H1 (cell line): ENCODE results near the gene SIX1. TPM values are rescaled to one million over a fixed set of nuclear protein-coding genes. Genes with fewer than 3 reads are reported as not detected.
A peak's percentile ranks its signal among the peaks of the same experiment; 100 is the strongest.

Experiments used
- CTCF ChIA-PET: fragments of 300-600 bp; sonication (Branson Sonifier 250); formaldehyde crosslinking; loops from one replicate; lab custom pipeline; 2021; ENCODE audit not compliant: partially characterized antibody; lab: Charles Lee
- POLR2A ChIA-PET: fragments of 300-600 bp; sonication (Branson Sonifier 250); formaldehyde crosslinking; loops from one replicate; lab custom pipeline; 2021; ENCODE audit warnings: inconsistent platforms; ENCODE audit not compliant: partially characterized antibody; lab: Charles Lee
- DNase-seq, 2 experiments: peaks; one replicate each; pipeline versions ENCODE4 v3.0.0 to v3.0.0-alpha.2; 2010 to 2022; ENCODE audit warnings: low spot score in 2 of 2, low read depth in 1 of 2, mixed read lengths in 1 of 2
- FAIRE-seq: peaks from 2 replicates; lab custom pipeline; 2011; peaks lifted over from hg19 to GRCh38; lab: Jason Lieb, UNC
- H2AFZ ChIP-seq: 2 replicates; pipeline ENCODE4 v1.8.1; 2012; ENCODE audit warnings: low read length, inconsistent platforms
- H2AK5ac ChIP-seq: 2 replicates; pipeline ENCODE4 v1.6.1; 2013; ENCODE audit warnings: low read depth, low read length
- H2BK120ac ChIP-seq: replicated peaks from 2 replicates; pipeline ENCODE3; 2013; ENCODE audit warnings: low read depth, low read length, inconsistent platforms
- H2BK12ac ChIP-seq: 2 replicates; pipeline ENCODE4 v1.6.1; 2013; ENCODE audit warnings: low read depth, low read length
- H2BK15ac ChIP-seq: 2 replicates; pipeline ENCODE4 v1.6.1; 2013; ENCODE audit warnings: low read length
- H2BK20ac ChIP-seq: 2 replicates; pipeline ENCODE4 v1.6.1; 2013; ENCODE audit warnings: low read length
- H2BK5ac ChIP-seq: 2 replicates; pipeline ENCODE4 v1.6.1; 2013; ENCODE audit warnings: low read depth, low read length
- H3K14ac ChIP-seq: 2 replicates; pipeline ENCODE4 v1.6.1; 2013; ENCODE audit warnings: inconsistent platforms; ENCODE audit not compliant: insufficient read length
- H3K18ac ChIP-seq: 2 replicates; pipeline ENCODE4 v1.6.1; 2013; ENCODE audit warnings: low read length; ENCODE audit errors: extremely low read depth
- H3K23ac ChIP-seq: 2 replicates; pipeline ENCODE4 v1.6.1; 2013; ENCODE audit warnings: inconsistent platforms; ENCODE audit not compliant: insufficient read length
- H3K23me2 ChIP-seq: 2 replicates; pipeline ENCODE4 v1.6.1; 2013; ENCODE audit warnings: low read depth, low read length
- H3K27ac ChIP-seq: 2 replicates; pipeline ENCODE4 v1.6.1; 2011; ENCODE audit warnings: low read depth, low read length, inconsistent platforms
- H3K27me3 ChIP-seq, 4 experiments: replicated peaks in 1 of 4; 1 replicate in 1 of 4; 2 replicates in 3 of 4; pipeline versions ENCODE4 v1.6.1 to v1.8.1; 2011 to 2013; ENCODE audit warnings: low read length in 3 of 4, mild to moderate bottlenecking in 3 of 4, inconsistent platforms in 2 of 4, mixed read lengths in 2 of 4, moderate library complexity in 1 of 4; ENCODE audit not compliant: control insufficient read depth in 3 of 4, insufficient read depth in 3 of 4; ENCODE audit errors: extremely low read depth in 1 of 4
- H3K36me3 ChIP-seq, 4 experiments: 2 replicates each; pipeline versions ENCODE4 v1.6.1 to v1.8.1; 2011 to 2013; ENCODE audit warnings: mild to moderate bottlenecking in 4 of 4, low read length in 3 of 4, moderate library complexity in 2 of 4, control low read depth in 1 of 4, inconsistent platforms in 1 of 4; ENCODE audit not compliant: insufficient read depth in 4 of 4, control insufficient read depth in 2 of 4
- H3K4ac ChIP-seq: replicated peaks from 2 replicates; pipeline ENCODE3; 2013; ENCODE audit warnings: low read length, low read depth, mixed read lengths, inconsistent platforms; ENCODE audit not compliant: insufficient read length
- H3K4me1 ChIP-seq, 4 experiments: replicated peaks in 1 of 4; 1 replicate in 1 of 4; 2 replicates in 3 of 4; pipeline versions ENCODE4 v1.6.1 to v1.8.1; 2011 to 2013; ENCODE audit warnings: low read length in 3 of 4, inconsistent platforms in 2 of 4, mixed read lengths in 1 of 4; ENCODE audit not compliant: insufficient read depth in 4 of 4, control insufficient read depth in 3 of 4
- H3K4me2 ChIP-seq, 2 experiments: 2 replicates each; pipeline versions ENCODE4 v1.6.1 to v1.8.1; 2011 to 2013; ENCODE audit warnings: low read depth in 2 of 2, low read length in 2 of 2, control low read depth in 1 of 2, inconsistent platforms in 1 of 2, mild to moderate bottlenecking in 1 of 2; ENCODE audit not compliant: insufficient read depth in 1 of 2
- H3K4me3 ChIP-seq, 4 experiments: fragments of 200-600, 300-600 bp in 1 of 4; sonication (generic), shearing (Covaris generic), sonication (Bioruptor Twin) in 1 of 4; 2 replicates each; pipeline versions ENCODE4 v1.5.1 to v1.8.1; 2011 to 2016; ENCODE audit warnings: low read length in 4 of 4, low read depth in 3 of 4, control low read depth in 2 of 4, inconsistent platforms in 2 of 4, mild to moderate bottlenecking in 2 of 4, mixed read lengths in 1 of 4, moderate library complexity in 1 of 4; ENCODE audit not compliant: insufficient read depth in 2 of 4; ENCODE audit errors: extremely low read depth in 1 of 4
- H3K56ac ChIP-seq: replicated peaks from 2 replicates; pipeline ENCODE3; 2013; ENCODE audit warnings: low read depth, mild to moderate bottlenecking, mixed read lengths, low read length, inconsistent platforms; ENCODE audit not compliant: insufficient read length
- H3K79me1 ChIP-seq: 2 replicates; pipeline ENCODE4 v1.6.1; 2013; ENCODE audit warnings: low read depth, low read length, control low read depth
- H3K79me2 ChIP-seq, 2 experiments: 2 replicates each; pipeline versions ENCODE4 v1.6.1 to v1.8.1; 2012 to 2013; ENCODE audit warnings: low read length in 2 of 2, mild to moderate bottlenecking in 2 of 2, inconsistent platforms in 1 of 2; ENCODE audit not compliant: insufficient read depth in 2 of 2, control insufficient read depth in 1 of 2
- H3K9ac ChIP-seq, 4 experiments: replicated peaks in 1 of 4; 1 replicate in 1 of 4; 2 replicates in 3 of 4; pipeline versions ENCODE4 v1.6.1 to v1.8.1; 2011 to 2013; ENCODE audit warnings: low read depth in 3 of 4, low read length in 3 of 4, control low read depth in 2 of 4, mild to moderate bottlenecking in 2 of 4, moderate library complexity in 2 of 4, inconsistent platforms in 1 of 4; ENCODE audit errors: extremely low read depth in 1 of 4
- H3K9me3 ChIP-seq, 2 experiments: 2 replicates each; pipeline versions ENCODE4 v1.6.1 to v1.8.1; 2012 to 2013; ENCODE audit warnings: mild to moderate bottlenecking in 2 of 2, moderate library complexity in 2 of 2, control low read depth in 1 of 2, inconsistent platforms in 1 of 2, low read depth in 1 of 2, low read length in 1 of 2, mixed read lengths in 1 of 2; ENCODE audit not compliant: insufficient read depth in 2 of 2
- H4K20me1 ChIP-seq, 2 experiments: replicated peaks in 1 of 2; 2 replicates each; pipeline versions ENCODE3 to v1.8.1; 2011 to 2013; ENCODE audit warnings: inconsistent platforms in 2 of 2, low read length in 2 of 2, mild to moderate bottlenecking in 1 of 2; ENCODE audit not compliant: insufficient read depth in 2 of 2, control insufficient read depth in 1 of 2
- H4K5ac ChIP-seq: 2 replicates; pipeline ENCODE4 v1.6.1; 2013; ENCODE audit warnings: low read length, low read depth, mixed read lengths, inconsistent platforms; ENCODE audit not compliant: insufficient read length
- H4K8ac ChIP-seq: 2 replicates; pipeline ENCODE4 v1.8.0; 2013; ENCODE audit warnings: mild to moderate bottlenecking, moderate library complexity, low read length, inconsistent platforms; ENCODE audit not compliant: insufficient read depth; ENCODE audit errors: extremely low read depth
- H4K91ac ChIP-seq: replicated peaks from 2 replicates; pipeline ENCODE3; 2013; ENCODE audit warnings: low read length, mixed read lengths, inconsistent platforms; ENCODE audit not compliant: insufficient read length
- CTBP2 ChIP-seq: IDR thresholded peaks from 2 replicates; pipeline ENCODE4 v1.7.0; 2011; ENCODE audit warnings: borderline replicate concordance, mild to moderate bottlenecking, moderate library complexity, mixed read lengths, low read length; ENCODE audit not compliant: insufficient read depth, insufficient read length
- RBBP5 ChIP-seq: IDR thresholded peaks from 2 replicates; pipeline ENCODE4 v1.7.1; 2012; ENCODE audit warnings: low read depth, mild to moderate bottlenecking, inconsistent platforms, low read length, moderate library complexity, borderline replicate concordance
- SUZ12 ChIP-seq: fragments of 200-600 bp; sonication (generic); IDR thresholded peaks from 2 replicates; pipeline ENCODE4 v1.6.1; 2012; ENCODE audit warnings: mild to moderate bottlenecking, inconsistent platforms, low read length, moderate library complexity, mixed read lengths
- WGBS, 2 experiments: shearing (Covaris generic) in 1 of 2; methylation state at CpG; one replicate each; pipeline versions ENCODE4 v1.1.6 to v1.1.7; 2013 to 2015; ENCODE audit warnings: low lambda C conversion rate in 2 of 2, mixed read lengths in 2 of 2, inconsistent platforms in 1 of 2, low coverage in 1 of 2, missing lambda C conversion rate in 1 of 2; ENCODE audit not compliant: insufficient replicate concordance in 2 of 2, insufficient coverage in 1 of 2, insufficient read length in 1 of 2; ENCODE audit errors: extremely low coverage in 1 of 2, missing lambda C conversion rate in 1 of 2; 5-methylcytosine and 5-hydroxymethylcytosine counted together
- polyA plus RNA-seq, 7 experiments: library from polyadenylated mRNA; depleted of rRNA in 3 of 7; stranded (reverse) in 5 of 7; unstranded in 2 of 7; fragments of >200 nt in 5 of 7; fragments of 200-250 nt in 2 of 7; gene quantifications; 1 replicate in 5 of 7; 2 replicates in 1 of 7; 4 replicates in 1 of 7; pipeline versions ENCODE4 v1.2.1 to v1.2.3, GENCODE V29; 2011 to 2013; ENCODE audit warnings: missing spikeins in 2 of 7, mixed read lengths in 2 of 7
- total RNA-seq: library from RNA; stranded (reverse); fragmentation: NEBNext Ultra II Directional; extraction: Animal tissue kit (Norgen Biotek cat#: 25700); gene quantifications from 2 replicates; pipeline ENCODE4 v1.2.1, GENCODE V29; 2021
- TF ChIP-seq, protein P1 (sequence below): IDR thresholded peaks from 2 replicates; pipeline ENCODE4 v1.6.1; 2012; ENCODE audit warnings: inconsistent platforms
- TF ChIP-seq, protein P2 (sequence below): IDR thresholded peaks from 2 replicates; pipeline ENCODE4 v1.6.1; 2012; ENCODE audit warnings: inconsistent platforms

SIX1 gene
- total and polyA plus RNA-seq, 2 of the 8 experiments (the other 6 are each of a cell fraction or from before 2014, with no cell fraction given): 0.03 to 0.69 TPM

DNA sequence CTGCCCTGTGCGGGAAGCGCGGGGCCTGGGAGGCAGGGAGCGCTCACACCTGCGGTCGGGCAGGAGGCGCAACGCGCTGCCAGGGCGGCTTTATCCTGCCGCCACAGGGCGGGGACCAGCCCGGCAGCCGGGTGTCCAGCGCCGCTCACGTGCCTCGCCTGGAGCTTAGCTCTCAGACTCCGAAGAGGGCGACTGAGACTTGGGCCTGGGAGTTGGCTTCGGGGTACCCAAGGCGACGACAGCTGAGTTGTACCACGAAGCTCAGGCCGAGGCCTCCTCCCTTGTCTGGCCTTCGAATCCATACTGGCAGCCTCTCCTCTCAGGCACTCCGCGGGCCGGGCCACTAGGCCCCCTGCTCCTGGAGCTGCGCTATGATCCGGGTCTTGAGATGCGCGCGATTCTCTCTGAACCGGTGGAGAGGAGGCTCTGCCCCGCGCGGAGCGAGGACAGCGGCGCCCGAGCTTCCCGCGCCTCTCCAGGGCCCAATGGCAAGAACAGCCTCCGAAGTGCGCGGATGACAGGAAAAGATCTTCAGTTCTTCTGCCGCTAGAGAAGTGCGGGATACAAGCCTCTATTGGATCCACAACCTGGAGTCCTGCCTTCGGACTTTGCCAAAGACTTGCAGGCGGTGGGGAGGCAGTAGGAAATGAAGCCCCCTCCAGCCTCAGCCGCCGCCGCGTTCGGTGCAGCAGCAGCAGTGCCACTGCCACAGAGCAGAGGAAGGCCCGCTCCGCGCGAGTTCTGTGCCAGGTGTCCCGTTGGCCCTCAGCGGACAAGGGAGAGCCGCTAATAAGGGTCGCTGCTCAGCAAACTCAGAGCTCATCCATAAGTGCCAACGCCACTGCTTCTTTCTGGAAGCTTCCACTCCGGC is 6.8 kb downstream of the SIX1 start:
- FAIRE-seq (no peak), DNase-seq (peak in 1 of 2 experiments; percentile 86)
- Histone ChIP-seq H4K5ac (no peak overlapping the region), H3K36me3 (no peaks in the 10 kb centered on the region; a peak in 1 of 8 replicates), H3K27me3 (peaks cover 63 to 98% (median 80%) of the 10 kb centered on the region in 4 experiments), H3K79me1 (no peaks in the 10 kb centered on the region), H3K14ac (no peak overlapping the region), H3K9ac (no peak overlapping the region), H4K8ac (peak overlapping the region; percentile 8; the same call in 1 of the 2 replicates), H2BK5ac (peak overlapping the region; percentile 35; the same call in 1 of the 2 replicates), H3K9me3 (no peaks in the 10 kb centered on the region), H2BK15ac (0 out of 2 replicates have a peak overlapping the region, but pooled peaks have one; percentile 46), H2AK5ac (no peak overlapping the region), H3K79me2 (no peaks in the 10 kb centered on the region), H4K91ac (no peak overlapping the region), H2BK20ac (no peak overlapping the region), H2BK120ac (no peak overlapping the region), H3K4ac (no peak overlapping the region), H2BK12ac (peak overlapping the region; percentile 87; the same call in 1 of the 2 replicates), H3K23me2 (peaks cover 6% of the 10 kb centered on the region; the same call in 1 of the 2 replicates), H4K20me1 (peaks cover 5 to 14% of the 10 kb centered on the region in 2 experiments), H2AFZ (peak overlapping the region; percentile 64; the same call in 1 of the 2 replicates), H3K23ac (no peak overlapping the region), H3K4me2 (peak overlapping the region; percentile 71 to 73), H3K18ac (peak overlapping the region; percentile 65; the same call in 1 of the 2 replicates), H3K4me1 (peaks cover 17 to 44% (median 23%) of the 10 kb centered on the region in 4 experiments), H3K27ac (no peak overlapping the region), H3K4me3 (peak overlapping the region in 3 of 4 experiments; percentile 15 to 52 (median 29); a peak in 6 of 8 replicates), H3K56ac (no peak overlapping the region)
- POLR2A ChIA-PET: interaction anchor here (0.6 to 6.5 kb wide), 3 partner anchors 13 to 563 kb away, joined by 3 to 55 read pairs (median 5); no protein-coding TSS in a partner anchor
- 2% methylated on average over 64 of the region's 66 CpGs; no CpG with 5 or more reads in 1 of the 2 experiments for WGBS, 2 experiments
- CTCF ChIA-PET: interaction anchor here (0.6 to 5.9 kb wide), 7 partner anchors 9 to 611 kb away, joined by 3 to 34 read pairs (median 5); no protein-coding TSS in a partner anchor
- TF ChIP-seq CTBP2 (peak; percentile 84), SUZ12 (peak; percentile 93), RBBP5 (peak; percentile 29; the same call in 1 of the 2 replicates)
- TF ChIP-seq, protein P1, sequence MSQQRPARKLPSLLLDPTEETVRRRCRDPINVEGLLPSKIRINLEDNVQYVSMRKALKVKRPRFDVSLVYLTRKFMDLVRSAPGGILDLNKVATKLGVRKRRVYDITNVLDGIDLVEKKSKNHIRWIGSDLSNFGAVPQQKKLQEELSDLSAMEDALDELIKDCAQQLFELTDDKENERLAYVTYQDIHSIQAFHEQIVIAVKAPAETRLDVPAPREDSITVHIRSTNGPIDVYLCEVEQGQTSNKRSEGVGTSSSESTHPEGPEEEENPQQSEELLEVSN: peak; percentile 90
- TF ChIP-seq, protein P2, sequence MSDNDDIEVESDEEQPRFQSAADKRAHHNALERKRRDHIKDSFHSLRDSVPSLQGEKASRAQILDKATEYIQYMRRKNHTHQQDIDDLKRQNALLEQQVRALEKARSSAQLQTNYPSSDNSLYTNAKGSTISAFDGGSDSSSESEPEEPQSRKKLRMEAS: peak; percentile 91
